IPS-11a (cell line): ENCODE results near the gene CEBPZ.
A peak's percentile ranks its signal among the peaks of the same experiment; 100 is the strongest.

ENCODE experiments used
- H3K4me3 ChIP-seq: one replicate; pipeline ENCODE4 v1.5.1; 2013; ENCODE audit warnings: low read depth, low read length, control low read depth

Gene CEBPZ

DNA sequence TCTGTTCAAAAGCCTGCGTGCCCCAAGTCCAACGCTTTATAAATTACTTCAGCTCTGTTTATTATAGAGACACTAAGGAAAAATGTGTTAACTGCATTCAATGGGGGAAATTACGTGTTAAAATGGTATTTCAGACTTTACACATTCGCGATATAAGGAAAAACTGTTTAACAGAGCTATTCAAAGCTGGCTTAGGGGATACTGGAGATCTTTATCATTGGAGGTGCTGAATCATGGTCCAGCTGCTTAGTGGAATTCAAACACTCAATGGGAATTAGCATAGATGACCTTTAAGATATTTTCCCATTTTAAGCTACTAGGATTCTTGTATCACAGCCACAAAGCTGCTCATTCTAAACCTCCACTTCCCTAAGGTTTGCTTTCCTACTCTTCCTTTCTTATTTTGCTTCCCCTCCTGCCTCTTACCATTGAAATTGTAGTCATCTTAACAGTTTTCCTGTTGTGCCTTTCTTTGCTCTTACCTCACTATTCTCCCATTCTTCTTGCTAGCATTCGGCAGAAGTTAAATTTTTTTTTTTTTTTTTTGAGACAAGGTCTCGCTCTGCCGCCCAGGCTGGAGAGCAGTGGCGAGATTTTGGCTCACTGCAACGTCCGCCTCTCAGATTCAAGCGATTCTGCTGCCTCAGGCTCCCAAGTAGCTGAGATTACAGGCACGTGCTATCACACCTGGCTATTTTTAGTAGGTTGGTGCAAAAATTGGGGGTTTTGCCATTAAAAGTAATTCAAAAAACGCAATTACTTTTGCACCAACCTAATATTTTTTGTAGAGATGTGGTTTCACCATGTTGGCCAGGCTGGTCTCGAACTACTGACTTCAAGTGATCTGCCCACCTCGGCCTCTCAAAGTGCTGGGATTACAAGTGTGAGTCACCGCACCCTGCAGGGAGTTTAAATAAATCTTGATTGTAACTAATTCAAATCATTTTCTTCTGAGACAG lies 49.4 kb downstream of the CEBPZ start:
- no peak overlapping the region for H3K4me3 ChIP-seq

DNA sequence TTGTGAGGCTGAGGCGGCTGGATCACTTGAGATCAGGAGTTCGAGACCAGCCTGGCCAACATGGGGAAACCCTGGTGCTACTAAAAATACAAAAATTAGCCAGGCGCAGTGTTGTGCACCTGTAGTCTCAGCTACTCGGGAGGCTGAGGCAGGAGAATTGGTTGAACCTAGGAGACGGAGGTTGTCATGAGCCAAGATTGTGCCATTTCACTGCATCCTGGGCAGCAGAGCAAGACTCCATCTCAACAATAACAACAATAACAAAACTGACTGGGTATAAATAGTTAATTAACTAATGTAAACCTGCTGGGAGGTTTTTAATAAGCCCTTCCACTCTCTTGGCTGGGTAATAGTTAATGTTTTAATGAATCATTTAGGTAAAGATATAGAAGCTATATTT lies 50.8 kb downstream of the CEBPZ start:
- no peak overlapping the region for H3K4me3 ChIP-seq

DNA sequence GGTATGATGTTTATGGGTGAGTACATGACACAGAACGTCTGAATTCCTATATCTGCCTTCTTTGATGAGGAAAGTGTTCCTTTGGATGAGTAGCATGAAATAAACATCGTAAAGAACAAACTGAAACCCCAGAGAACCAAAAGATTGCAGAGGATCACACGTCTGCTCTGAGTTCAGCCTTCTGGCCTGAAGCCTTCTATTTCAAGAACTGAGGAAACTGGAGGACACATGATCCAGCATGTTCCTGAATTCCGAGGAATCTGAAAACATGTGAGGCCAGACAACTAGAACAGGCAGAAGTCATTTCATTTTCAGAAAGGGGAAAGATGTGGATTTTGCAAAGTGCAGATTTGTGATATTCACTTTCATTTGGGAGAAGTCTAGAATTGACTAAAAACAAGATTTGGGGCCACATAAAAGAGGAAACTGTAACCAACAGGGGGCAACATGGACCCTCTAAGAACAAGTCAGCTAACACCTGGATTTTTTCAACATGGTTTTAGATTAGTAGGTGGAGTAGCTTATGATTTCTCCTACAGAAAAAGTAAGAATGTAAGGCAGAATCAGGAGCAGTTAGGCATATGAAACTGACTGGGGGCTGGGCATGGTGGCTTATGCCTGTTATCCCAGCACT lies 51.3 kb downstream of the CEBPZ start:
- no peak overlapping the region for H3K4me3 ChIP-seq

DNA sequence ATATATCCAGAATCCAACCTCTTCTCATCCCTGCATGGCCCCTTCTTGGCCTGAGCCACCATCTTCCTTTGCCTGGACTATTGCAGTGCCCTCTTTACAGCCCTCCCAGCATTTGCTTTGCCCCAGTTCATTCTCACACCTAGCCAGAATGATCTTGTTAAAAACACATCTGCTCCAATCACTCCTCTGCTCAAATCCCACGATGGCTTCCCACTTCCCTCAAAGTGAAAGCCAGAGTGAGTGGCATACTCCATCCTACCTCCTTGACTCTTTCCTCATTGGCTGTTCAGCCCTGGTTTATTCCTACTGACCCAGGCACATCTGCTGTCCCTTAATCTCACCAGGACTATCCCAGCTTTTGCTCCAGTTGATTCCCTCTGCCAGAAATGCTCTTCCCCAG lies 57.7 kb downstream of the CEBPZ start:
- H3K4me3 ChIP-seq, result no peak overlapping the region

DNA sequence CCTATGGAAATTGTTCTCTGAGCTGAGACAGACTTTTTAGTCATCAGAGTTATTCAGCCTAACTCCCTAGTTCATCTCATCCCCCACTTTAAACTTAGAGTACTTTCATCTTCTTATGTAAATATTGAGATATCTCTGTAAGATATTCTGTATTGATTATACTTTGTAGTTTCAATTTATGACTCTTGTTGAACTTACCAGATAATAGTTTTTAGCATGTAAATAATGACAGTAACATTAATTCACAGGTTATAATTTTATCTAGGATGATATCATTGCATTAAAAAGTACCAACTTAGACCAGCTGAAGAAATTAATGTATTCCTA lies 59.8 kb downstream of the CEBPZ start:
- H3K4me3 ChIP-seq, result no peak overlapping the region

DNA sequence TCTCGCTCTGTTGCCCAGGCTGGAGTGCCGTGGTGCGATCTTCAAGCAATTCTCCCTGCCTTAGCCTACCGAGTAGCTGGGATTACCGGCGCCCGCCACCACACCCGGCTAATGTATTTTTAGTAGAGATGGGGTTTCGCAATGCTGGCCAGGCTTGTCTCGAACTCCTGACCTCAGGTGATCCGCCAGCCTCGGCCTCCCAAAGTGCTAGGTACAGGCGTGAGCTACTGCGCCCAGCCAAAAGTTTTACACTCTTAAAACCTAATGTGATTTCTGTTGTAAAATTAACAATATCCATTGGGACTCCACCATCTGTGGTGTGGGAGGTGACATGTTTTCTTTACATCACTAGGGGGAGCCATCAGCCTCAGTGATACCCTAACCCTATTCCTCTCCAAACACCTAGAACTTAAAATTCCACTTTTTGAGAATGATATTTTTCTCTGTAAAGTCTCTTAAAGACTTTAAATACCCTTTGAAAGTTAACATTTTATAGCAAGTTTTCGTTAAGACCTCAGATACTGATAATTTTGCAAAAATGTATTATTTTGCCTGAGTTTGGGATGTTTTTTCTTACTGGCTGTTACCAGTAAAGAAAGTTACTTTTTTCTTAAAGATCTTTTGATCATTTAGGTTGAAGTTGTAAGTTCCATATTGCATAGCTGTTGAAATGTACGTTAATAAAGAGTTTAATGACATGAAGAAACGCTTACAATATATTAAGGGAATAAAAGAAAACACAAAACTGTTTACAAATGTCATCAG lies 63.0 kb downstream of the CEBPZ start:
- no peak overlapping the region for H3K4me3 ChIP-seq

DNA sequence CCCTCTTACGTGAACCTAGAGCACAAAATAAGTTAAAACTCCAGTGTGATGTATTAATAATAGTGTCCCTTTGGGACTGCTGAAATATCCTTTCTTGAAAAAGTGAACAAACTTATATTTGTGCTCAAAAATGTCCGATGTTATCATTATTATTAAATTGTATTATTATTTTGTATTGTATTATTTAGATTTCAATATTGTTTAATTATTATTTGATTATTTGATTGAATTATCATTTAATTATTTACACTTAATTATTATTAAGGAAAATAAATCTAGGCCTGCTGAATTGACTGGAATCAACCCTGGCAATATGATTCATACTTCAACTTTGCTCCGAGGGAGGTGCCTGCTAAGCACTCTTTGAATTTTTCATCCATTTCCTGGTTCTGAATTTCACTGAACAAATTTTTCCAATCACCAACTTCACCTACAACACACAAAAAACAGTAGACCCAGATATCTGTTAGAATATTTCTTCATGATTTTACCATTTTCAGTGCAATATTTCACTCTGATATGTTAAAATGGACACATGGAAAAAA lies 63.7 kb downstream of the CEBPZ start:
- no peak overlapping the region for H3K4me3 ChIP-seq

DNA sequence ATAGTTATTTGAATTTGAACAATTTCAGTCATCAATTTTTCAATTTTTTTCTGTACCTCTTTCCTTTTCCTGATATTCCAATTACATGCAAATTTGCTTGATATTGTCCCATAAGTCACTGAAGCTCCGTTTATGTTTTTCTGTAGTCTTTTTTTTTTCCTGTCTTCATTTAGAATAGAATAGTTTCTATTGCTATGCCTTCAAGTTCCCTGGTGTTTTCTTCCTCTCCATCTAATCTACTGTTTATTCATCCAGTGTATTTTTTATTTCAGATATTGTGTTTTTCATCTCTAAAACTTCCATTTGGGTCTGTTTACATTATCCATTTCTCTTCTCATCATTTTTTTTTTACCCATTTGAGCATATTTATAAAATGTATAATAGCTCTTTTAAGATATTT lies 66.6 kb downstream of the CEBPZ start:
- no peak overlapping the region for H3K4me3 ChIP-seq

DNA sequence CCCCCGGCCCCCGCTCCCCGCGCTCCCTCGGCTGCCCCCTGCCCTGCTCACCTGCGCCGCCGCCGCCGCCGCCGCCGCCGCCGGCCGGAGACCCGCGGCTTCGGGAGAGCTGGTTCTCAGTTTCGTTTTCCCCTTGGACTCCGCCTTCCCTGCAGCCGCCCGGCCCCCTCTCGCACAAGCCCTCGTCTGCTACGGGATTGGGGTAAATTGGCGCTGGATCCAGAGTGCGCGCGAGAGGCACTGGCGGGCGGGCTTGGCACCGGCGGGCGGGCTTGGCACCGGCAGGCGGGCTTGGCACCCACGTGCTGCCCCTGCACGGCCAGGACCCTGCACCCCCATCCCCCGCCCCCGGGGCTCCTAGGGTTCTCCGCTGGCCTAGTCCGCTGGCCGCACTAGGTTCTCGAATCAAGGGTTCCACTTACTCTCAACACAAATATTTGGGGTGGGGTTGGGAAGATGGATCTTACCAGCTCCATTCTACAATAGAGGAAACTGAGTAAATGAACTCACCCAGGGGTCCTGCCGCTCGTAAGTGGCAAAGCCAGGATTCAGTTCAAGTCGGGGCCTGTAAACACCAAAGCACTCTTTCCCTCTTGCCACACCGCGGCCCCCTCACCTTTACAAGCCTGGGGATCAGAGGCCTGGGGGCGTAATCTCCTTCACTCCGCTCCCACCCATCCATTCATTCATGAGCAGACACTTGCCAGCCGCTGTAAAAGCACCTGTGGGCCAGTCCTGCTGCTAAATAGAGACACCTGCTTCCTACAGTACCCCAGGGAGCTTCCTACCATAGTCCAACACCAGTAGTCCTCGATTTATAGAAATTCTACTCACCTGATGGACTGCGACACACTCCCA lies 74.3 kb downstream of the CEBPZ start, which contains the start of gene EIF2AK2:
Gene EIF2AK2, minus strand, starts transcription at position 124 of the 858 bp plus-strand sequence. CDS start 9,174 bp downstream, outside the sequence.
- peak within 1 kb of the TSS; percentile 60 for H3K4me3 ChIP-seq

DNA sequence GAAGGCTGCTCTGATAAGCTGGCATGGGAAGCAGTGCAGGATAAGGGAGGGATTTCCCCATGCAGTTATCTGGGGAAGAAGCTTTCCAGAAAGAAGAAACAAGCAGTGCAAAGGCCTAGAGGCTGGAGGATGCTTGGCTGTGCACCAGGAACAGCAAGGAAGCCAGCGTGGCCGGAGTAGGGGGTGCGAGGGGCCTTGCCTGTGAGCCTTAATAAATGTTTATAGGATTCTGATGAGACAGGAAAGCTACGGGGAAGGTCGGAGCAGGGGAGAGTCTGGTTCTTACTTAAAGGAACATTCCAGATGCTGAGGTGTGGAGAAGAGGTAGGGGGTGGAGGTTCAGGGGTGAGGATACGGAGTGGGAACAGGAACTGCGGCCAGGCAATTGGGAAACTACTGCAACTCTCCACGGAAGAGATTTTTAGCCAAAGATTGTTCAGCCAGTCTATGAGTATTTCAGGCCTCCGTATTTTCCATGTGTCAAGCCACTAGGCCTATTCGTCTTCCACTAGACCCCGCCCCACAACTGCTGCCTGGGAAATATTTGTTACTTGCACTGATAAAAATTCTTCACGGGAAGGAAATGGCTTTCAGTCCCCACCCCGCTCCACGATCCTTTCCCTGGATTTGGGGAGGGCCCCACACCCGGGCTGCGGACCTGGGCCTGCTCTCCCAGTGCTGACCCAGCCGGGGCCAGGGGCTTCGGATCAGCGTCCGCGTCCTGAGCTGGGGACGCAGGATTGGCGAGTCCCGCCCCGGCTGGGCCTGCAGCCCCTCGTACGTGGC lies 75.1 kb downstream of the CEBPZ start:
- H3K4me3 ChIP-seq, result peak overlapping the region; percentile 60

DNA sequence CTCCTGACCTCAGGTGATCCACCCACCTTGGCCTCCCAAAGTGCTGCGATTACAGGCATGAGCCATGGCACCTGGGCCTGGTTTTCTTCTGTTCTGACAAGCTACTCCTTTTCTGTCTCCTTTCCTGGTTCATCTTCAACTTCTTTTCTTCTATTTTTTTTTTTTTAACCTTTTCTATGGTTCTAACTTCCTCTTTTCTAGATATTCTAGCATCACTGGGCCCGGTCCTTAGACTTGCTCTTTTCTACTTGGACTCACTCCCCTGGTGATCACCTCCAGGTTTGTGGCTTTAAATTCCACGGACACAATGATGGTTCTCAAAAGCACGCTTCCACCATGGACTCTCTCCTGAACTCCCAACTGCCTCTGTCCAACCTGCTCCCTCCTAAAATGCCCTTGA lies 76.6 kb downstream of the CEBPZ start:
- H3K4me3 ChIP-seq, result no peak overlapping the region

DNA sequence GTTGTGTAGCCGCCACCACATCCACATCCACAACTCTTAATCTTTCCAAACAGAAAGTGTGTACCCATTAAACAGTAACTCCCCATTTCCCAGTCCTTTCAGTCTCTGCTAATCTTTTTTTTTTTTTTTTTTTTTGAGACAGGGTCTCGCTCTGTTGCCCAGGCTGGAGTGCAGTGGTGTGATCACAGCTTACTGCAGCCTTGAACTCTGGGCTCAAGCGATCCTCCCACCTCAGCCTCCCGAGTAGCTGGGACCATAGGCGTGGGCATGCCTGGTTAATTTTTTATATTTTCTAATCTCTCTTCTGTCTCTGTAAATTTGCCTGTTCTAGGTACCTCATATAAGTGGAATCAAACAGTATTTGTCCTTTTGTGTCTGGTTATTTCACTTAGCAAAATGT lies 78.2 kb downstream of the CEBPZ start:
- H3K4me3 ChIP-seq, result no peak overlapping the region
